ENCODE measurements around the gene P2RX6.
"Not testable (repeated sequence)": the region's sequence is repeated elsewhere in the genome, so short reads cannot be mapped to it uniquely, and the experiment has no call there.

The P2RX6 gene

DNA sequence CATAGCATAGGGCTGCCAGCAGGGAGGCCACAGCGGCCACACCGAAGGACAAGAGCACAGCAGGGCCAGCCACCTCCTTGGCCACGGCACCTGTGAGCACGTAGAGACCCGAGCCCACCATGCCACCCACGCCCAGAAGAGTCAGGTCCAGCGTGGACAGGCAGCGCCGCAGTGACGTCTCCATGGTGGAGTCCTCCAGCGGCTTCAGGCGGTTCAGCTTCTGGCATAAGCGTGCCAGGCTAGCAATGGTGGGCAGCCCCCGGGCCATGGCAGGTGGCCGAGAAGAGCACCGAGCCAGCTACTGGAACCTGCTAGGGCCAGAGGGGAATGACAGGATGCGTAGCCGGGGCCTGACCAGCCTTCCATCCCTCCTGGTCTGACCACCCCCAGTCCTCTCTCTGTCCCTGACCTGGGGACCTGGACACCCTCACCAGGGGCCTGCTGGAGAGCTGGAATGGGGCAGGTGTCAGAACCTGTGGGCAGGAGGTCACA lies 16.6 kb downstream of the P2RX6 start:
- no peak for DNase-seq (ENCODE audit: low read depth)

DNA sequence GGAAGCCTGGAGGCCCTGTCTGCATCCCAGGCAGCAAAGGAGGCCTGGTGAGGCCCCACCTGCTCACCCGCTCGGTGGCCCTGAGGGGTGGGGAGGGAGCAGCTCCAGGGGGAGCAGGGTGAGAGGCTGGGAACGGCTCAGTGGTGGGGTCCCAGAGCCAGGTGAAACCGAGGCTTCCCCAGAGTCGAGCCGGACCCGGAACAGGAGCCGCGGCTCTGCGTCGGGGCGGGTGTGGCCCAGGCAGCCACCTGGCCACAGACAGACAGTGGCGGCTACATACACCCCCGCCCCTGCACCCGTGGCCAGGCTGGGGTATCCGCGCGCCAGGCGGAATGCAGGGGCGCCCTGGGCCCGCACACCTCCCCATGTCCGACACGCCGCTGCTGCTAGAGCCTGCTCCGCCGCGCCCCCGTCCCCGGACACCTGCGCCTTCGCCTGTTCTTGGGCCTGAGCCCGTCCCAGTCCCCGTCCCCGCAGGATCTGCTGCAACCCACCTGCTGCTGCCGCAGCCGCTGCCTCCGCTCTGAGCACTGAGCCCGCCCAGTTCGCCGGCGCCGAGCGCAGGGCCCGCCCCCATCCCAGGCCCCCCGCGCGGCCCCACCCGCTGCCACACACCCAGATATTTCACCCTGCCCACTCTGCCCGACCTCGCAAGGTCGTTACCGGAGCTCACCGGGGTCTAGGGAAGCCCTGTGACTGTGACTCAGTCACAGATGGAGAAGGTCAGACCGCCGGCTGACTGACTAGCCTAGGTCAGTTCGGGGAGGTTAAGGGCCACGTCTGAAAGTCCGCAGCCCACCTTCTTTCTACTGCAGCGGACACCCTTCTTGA lies 17.3 kb downstream of the P2RX6 start, which contains the start of gene SLC7A4:
Gene SLC7A4 (minus strand): TSS at position 525 of the 831 bp plus-strand sequence. CDS start 749 bp downstream, outside the sequence.
- no peak for DNase-seq (ENCODE audit: low read depth)

DNA sequence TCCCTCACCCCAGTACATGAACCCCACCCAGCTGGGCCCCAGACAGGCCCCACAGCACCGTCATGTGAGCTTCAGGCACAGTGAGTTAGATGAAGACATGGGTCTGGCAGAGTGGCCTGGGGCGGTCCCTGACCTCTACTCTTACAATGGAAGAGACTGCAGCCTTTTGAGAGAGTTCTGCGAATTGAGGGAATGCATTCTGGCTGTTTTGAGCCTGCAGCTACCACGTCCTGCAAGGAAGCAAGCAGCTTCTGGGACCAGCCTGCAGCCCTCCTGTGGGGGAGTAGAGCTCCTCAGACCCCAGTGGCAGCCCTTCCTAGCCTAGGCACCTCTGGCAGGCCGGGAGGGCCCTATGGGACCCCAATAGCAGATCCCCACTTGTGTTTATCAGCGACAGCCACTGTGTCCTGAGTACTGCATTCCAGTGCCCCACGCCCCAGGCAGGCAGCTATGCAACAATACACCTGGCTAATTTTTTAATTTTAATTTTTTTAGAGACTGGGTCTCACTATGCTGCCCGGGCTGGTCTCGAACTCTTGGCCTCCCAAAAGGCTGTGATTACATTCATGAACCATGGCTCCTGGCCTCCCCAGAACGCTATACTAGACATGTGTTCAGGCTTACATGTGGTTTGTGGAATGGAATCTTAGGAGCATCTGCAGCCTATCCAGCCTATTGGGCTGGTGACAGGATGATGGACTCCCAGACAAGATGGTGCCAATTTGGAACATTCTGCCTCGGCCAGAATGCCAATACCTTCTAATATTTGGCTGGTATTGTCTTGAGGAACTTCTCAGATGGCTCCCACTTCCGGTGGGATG lies 18.1 kb downstream of the P2RX6 start:
- no peak for DNase-seq (ENCODE audit: low read depth)

DNA sequence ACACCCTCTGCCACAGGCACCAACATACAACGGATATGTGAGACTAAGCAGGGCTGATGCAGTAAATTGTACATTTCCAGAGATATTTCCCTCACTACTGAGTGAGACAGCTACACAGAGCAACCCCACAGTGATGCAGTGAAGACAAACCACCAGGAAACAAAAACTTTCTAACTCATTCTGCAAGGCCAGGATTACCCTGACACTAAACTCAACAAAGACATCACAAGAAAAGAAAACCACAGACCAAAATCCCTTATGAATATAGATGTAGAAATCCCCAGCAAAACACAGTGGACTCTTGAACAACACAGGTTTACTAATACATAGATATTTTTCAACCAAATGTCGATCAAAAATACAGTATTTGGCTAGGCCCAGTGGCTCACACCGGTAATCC lies 18.9 kb downstream of the P2RX6 start:
- DNase-seq (ENCODE audit: low read depth), result no peak

DNA sequence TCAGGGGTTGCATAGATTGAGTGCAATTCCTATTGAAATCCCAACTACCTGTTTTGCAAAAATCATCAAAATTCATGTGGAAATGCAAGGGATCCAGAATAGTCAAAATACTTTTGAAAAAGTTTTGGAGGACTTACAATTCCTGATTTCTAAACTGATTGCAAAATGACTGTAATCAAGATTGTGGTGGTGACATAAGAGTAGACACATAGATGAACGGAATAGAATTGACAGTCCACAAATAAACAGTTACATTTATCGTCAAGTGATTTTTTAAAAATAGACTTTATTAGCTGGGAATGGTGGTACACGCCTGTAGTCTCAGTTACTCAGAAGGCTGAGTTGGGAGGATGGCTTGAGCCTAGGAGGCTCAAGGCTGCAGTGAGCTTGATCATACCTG lies 20.0 kb downstream of the P2RX6 start:
- no peak for DNase-seq (ENCODE audit: low read depth)

DNA sequence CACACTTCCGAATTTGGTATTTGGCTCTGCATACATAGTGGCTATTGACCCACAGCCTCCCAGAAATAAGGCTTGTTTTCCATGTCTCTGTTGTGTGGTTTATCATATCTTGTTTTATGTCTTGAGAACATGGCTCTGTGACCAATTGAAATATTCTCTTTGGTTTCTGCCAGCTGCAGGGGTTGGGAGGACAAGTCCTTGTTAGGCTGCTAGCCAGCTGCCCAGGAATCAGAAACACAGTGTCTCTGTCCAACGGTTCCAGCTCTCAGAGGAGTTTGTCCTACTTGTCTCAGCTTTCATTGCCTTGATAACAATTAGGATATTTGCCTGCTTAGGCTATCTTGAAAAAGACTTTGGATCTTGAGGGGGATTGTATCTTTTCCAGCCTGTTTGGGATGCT lies 23.4 kb downstream of the P2RX6 start:
- peak; percentile 44 for DNase-seq (ENCODE audit: low read depth)

DNA sequence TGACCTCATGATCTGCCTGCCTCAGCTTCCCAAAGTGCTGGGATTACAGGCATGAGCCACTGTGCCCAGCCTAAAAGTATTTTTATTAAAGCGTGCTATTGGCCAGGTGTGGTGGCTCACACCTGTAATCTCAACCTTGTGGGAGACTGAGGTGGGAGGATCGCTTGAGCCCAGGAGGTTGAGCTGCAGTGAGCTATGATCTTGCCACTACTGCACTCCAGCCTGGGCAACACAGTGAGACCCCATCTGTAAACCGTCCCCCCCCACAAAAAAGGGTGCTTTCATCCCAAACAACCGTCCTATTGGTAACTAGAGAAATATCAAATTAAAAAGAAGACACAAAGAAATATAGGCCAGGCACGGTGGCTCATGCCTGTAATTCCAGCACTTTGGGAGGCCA lies 24.2 kb downstream of the P2RX6 start:
- not testable (repeated sequence) for DNase-seq (ENCODE audit: low read depth)

DNA sequence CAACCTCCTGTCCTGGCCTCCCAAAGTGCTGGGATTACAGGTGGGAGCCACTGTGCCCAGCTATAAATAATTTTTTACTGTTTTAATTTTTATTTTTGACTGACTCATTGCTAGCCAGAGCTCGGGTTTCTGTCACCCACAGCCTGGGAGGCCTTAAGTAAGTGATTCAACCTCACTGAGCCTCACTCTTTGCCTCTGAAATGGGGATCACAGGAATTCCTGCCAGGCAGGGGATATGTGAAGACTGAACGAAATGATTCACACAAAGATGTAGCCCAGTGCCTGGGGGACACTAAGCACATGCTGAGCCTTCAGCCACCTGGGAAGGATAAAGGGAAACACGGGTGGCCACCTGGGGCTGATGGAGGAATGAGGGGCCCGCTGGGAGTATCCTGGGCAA lies 27.0 kb downstream of the P2RX6 start:
- DNase-seq (ENCODE audit: low read depth), result peak; percentile 87

DNA sequence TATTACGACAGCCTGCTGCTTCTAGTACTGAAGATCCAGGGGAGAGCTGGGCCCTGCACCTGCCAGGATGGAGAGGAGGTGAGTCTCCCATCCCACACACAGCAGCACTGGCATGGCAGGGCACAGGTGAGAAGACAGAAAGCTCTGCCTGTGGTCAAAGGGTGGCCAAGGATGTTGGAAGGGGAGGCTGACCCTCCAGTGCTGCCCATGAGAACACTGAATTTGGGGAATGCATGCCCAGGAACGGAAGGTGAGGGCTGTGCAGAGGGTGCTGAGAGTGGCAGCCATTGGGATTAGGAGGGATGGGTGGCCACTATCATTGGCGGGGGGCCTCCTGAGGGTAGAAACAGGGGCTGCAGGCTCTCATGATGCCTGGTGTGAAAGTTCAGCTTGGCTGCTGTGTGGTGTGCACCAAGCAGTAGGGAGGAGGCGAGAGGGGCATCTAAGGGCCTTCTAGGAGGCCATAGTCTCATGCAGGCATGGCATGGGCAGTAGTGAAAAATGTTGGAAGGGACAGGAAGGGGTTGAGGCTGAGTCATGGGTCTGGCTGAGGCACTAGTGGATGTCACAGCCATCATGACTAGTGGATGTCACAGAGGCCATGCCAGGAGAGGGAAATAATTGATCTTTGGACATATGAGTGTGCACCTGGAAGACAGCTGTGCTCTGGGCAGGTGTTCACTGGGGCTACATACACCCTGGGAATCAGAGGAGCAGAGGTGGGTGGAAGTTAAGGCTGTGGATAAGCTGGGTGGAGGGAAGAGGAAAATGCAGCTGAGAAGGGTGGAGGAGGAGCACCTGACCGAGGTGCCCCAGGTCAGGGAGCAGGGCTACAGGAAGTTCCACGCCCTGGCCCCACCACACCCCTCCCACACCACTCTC lies 28.3 kb downstream of the P2RX6 start:
- DNase-seq (ENCODE audit: low read depth), result no peak

DNA sequence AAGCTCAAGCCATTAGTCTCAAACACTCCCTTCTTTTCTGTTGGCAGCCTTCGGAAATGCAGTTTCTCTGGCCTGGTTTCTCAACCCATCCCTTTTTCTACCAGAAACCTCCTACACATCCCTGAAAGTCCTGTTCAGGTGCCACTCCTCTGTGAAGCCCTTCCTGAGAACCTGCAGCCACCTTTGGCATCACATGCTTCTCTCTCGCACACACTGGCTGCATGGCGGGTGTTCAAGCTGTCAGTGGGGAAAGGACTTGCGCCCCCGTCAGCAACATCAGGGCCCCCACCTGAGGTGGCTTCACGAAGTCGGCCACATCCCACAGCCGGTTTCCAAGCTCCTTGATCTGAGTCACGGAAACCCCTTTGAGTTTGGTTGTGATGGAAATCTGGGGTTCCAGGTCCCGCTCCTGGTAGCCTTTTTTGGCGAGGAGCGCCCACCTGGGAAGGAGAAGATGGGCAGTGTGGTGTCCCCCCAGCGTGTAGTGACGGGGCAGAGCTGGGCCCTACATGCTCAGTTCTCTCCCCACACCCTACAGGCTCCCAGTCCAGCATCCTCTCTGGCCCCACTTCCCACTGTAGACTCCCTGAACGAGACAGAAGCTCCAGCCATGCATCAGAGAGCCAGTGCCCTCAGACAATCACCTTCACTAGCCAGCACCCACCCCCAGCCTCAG lies 29.0 kb downstream of the P2RX6 start:
- DNase-seq (ENCODE audit: low read depth), result no peak

DNA sequence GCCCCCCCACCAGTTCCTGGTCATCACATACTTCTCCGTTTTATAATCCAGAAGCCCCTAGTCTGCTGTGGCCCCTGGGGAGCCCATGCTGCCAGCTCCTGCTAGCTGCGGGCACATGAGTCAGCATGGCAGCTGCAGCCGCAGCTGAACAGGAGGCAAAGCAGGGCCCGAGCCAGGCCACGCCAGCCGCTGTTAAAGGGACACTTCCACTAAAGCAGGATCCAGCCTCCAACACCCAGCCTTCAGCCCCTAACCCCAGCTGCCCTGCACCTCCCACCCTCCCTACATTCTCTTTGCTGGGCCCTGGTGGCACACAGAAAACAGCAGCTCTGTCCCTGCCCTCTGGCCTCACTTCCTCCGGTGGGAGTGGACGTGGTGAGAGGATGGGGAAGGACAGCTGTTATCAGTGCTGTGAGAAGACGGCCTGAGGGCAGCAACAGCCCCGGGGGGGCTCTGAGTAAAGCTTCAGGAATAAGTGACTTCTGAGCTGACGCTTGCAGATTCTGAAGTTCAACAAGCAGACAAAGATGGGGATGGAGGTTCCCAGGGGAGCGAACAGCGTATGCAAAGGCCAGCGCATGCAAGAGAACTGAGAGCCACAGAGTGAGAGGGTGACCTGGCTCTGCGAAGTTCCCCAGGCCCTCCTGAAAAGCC lies 30.1 kb downstream of the P2RX6 start:
- peak; percentile 53 for DNase-seq (ENCODE audit: low read depth)

DNA sequence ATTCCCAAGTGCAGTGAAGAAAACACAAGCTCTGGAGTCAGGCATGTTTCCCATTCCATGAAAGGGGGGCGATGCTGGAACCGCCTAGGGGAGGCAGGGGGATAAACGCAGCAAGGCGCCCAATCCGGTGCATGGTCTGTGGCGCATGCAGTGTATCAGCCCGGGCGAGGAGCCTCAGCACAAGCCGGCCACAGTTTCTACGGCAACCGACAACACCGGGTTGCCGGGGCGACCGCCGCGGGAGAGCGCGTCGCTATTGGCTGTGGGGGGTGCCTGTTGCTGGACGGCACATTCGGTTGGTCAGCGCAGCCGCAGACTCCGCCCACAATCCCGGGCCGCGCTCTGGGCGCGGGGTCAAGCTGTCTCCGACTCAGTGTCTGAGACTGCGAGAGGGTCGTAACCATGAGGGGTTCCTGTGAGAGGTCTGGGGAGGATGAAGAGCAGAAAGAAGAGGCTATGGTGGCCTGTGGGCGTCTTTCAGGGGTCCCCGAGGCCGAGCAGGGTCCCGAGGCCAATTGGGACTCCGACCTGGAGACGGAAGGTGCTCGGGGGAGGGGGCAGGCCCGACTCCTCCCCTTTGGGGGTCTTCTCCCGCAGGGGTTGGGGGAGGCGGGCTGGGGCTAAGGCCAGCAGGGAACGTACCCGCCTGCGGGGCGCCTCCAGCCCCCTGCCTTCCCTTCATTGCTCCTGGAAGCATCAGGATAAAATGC lies 30.8 kb downstream of the P2RX6 start, which contains the start of gene LRRC74B:
Gene LRRC74B (plus strand): TSS at position 362 of the 710 bp plus-strand sequence. CDS start 41 bp downstream, at position 403.
- peak; percentile 94 for DNase-seq (ENCODE audit: low read depth)

DNA sequence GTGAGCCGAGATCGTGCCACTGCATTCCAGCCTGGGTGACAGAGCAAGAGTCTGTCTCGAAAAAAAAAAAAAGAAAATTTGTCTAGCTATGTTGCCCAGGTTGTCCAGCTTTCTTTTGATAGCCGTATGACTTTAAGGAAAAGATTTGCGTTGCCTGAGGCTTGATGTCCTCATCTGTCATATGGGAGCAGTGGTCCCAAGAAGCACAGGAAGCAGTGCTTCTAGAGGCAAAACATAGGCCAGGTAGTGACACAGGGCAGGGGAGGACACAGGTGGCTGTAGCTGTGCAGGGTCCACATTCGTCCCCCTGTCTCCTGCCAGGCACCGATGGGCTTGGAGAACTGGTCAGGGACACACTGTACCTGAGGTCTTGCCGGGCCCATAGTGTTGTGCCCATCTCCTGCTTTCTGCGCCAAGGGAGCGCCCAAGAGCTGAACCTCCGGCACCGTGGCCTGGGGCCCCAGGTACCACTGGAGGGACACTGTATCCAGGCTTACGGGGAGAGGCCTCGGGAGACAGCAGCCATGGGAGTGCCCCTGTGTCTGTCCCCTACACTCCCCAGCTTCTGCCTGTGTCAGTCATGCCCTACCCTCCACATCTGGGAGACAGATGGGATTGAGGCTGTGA lies 32.2 kb downstream of the P2RX6 start:
- no peak for DNase-seq (ENCODE audit: low read depth)

DNA sequence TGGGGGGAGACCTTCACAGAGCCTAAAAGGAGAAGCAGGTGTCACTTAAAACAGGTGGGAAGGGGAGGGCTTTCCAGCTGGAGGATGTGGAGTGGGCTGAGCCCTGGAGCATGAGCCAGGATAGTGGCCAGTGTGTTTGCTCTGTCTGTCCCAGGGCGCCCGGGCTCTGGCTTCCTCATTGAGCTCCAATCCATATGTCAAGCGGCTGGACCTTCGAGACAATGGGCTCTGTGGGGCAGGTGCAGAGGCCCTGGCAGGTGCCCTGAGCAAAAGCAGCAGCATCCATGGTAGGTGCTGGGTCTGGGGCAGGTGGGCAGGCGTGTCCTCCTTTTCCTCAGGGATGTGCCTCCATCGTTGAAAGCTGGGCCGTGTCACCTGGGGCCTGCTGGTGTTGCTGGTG lies 32.8 kb downstream of the P2RX6 start:
- no peak for DNase-seq (ENCODE audit: low read depth)

DNA sequence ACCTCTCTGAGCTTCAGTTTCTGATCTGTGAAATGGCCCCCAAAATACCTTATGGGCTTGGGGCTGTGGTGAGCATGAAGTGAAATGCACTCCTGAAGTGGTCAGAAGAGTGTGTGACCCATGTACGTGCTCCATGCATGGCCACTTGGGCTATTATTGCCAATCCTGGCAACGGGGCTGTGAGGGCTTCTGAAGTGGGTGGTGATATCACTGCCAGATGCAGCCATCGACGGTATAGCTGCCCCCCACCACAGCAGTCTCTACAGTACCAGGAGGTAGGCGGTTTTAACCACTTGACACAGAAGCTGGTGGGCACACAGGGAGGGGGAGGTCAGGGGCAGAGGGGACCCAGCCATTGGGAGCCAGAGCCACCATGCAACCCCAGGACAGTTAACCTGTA lies 33.5 kb downstream of the P2RX6 start:
- DNase-seq (ENCODE audit: low read depth), result not testable (repeated sequence)

DNA sequence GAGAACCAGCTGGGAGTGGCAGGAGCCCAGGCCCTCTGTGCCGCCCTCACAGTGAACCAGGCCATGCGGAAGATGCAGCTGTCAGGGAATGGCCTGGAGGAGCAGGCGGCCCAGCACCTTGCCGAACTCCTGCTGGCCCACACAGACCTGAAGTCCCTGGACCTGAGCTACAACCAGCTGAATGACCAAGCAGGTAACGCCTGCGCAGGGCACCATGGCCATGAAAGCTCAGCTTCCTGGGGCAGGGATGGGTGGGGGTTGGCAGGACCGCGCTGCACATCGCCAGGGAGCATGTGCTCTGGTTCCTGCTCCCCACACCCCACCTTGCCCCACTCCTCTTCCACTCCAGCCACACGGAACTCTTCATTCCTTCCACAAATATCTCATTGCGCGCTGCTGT lies 34.0 kb downstream of the P2RX6 start:
- not testable (repeated sequence) for DNase-seq (ENCODE audit: low read depth)

DNA sequence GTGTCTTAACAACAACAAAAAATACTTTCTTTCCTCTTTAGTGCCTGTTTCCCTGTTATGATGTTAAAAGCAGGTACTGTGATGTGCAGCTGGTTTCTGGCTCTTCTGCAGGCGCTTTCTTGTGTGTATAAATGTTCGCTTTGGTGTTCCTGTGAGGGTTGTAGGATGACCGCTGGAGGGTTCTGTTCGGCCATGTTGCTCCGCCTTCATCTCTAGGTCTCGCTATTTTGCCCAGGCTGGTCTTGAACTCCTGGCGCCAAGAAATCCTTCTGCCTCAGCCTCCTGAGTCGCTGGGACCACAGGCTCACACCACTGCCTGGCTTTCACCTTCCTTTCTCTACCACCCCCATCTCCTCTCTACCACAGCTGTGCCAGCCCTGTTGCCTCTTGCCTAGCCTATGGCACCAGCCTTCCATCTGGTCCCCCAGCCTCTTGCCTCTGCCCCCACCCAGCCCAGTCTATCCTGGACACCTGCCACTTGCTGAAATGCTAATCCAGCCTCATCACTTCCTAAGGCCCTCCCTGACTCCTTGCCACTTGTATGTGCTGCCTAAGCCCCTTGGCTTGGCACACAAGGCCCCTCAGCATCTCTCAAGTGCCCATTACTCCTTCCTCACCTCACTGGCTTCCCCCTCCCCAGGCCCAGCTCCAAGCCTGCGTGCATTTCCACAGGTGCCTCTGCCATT lies 36.3 kb downstream of the P2RX6 start:
- DNase-seq (ENCODE audit: low read depth), result no peak

DNA sequence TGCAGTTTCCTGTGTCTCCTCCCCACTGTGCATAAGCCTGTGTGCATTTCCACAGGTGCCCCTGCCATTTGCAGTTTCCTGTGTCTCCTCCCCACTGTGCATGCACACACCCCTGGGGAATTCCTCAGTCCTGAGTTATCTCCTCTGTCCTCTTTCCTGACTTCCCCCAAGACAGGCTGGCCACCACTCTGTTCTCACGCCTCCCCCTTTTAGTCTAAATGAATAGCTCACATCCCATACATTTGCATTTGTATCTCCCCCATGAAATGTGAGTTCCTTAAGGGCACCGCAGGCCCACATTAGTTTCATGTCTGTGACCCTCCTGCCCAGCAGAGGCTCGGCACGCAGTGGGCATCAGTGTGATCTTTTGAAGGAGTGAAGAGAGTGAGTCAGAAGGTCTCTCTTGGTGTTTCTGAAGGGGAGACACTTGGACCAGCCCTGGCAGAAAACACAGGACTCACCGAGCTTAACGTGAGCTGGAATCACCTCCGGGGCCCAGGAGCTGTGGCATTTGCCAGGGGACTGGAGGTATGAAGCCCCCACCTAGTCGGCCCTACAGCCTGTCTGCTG lies 37.0 kb downstream of the P2RX6 start:
- DNase-seq (ENCODE audit: low read depth), result no peak
